Astrocyte (in vitro differentiated cells and primary cell): ENCODE measurements around the gene TENM3. TPM values are rescaled to one million over a fixed set of nuclear protein-coding genes. Genes with fewer than 3 reads are reported as not detected.

ENCODE experiments used
- DNase-seq: peaks from one replicate; pipeline ENCODE4 v3.0.0-alpha.2; 2010; ENCODE audit warnings: low read depth
- FAIRE-seq: peaks from 2 replicates; lab custom pipeline; 2011; peaks lifted over from hg19 to GRCh38; lab: Jason Lieb, UNC
- H2AFZ ChIP-seq: 2 replicates; pipeline ENCODE4 v1.6.0; 2012; ENCODE audit warnings: low read depth, low read length, inconsistent platforms
- H3K27ac ChIP-seq: 2 replicates; pipeline ENCODE4 v1.5.1; 2011; ENCODE audit warnings: low read depth, low read length, inconsistent platforms
- H3K27me3 ChIP-seq: 2 replicates; pipeline ENCODE4 v1.6.0; 2011; ENCODE audit warnings: low read length, inconsistent platforms; ENCODE audit not compliant: insufficient read depth
- H3K36me3 ChIP-seq: 2 replicates; pipeline ENCODE4 v1.5.1; 2011; ENCODE audit warnings: low read length, inconsistent platforms; ENCODE audit not compliant: insufficient read depth
- H3K4me1 ChIP-seq: 2 replicates; pipeline ENCODE4 v1.5.1; 2011; ENCODE audit warnings: low read length, inconsistent platforms; ENCODE audit not compliant: insufficient read depth
- H3K4me2 ChIP-seq: 2 replicates; pipeline ENCODE4 v1.6.0; 2012; ENCODE audit warnings: low read length, inconsistent platforms
- H3K4me3 ChIP-seq: 2 replicates; pipeline ENCODE4 v1.5.1; 2011; ENCODE audit warnings: low read depth, mild to moderate bottlenecking, low read length, inconsistent platforms; ENCODE audit not compliant: insufficient read depth
- H3K79me2 ChIP-seq: 2 replicates; pipeline ENCODE4 v1.6.0; 2012; ENCODE audit warnings: mild to moderate bottlenecking, low read length, inconsistent platforms; ENCODE audit not compliant: insufficient read depth
- H3K9ac ChIP-seq: 2 replicates; pipeline ENCODE4 v1.6.0; 2012; ENCODE audit warnings: mild to moderate bottlenecking, low read length, inconsistent platforms
- H3K9me3 ChIP-seq: 2 replicates; pipeline ENCODE4 v1.5.1; 2012; ENCODE audit warnings: low read depth, mild to moderate bottlenecking, low read length, inconsistent platforms; ENCODE audit not compliant: insufficient read depth
- H4K20me1 ChIP-seq: 2 replicates; pipeline ENCODE4 v1.6.0; 2012; ENCODE audit warnings: low read length, inconsistent platforms; ENCODE audit not compliant: insufficient read depth
- H3K27ac Mint-ChIP-seq: one replicate; pipeline ENCODE4 v1.8.0; 2021; ENCODE audit warnings: mild to moderate bottlenecking, mixed read lengths; ENCODE audit not compliant: unreplicated experiment
- H3K27me3 Mint-ChIP-seq: one replicate; pipeline ENCODE4 v1.8.0; 2021; ENCODE audit warnings: low read depth, mixed read lengths; ENCODE audit not compliant: unreplicated experiment
- H3K36me3 Mint-ChIP-seq: one replicate; pipeline ENCODE4 v1.8.0; 2021; ENCODE audit warnings: low read depth, mixed read lengths; ENCODE audit not compliant: unreplicated experiment
- H3K4me1 Mint-ChIP-seq: one replicate; pipeline ENCODE4 v1.8.0; 2021; ENCODE audit warnings: low read depth, mixed read lengths; ENCODE audit not compliant: unreplicated experiment
- H3K4me3 Mint-ChIP-seq: one replicate; pipeline ENCODE4 v1.8.0; 2021; ENCODE audit warnings: mild to moderate bottlenecking, moderate library complexity, mixed read lengths; ENCODE audit not compliant: unreplicated experiment
- H3K9me3 Mint-ChIP-seq: one replicate; pipeline ENCODE4 v1.8.0; 2021; ENCODE audit warnings: mild to moderate bottlenecking, mixed read lengths; ENCODE audit not compliant: unreplicated experiment
- CTCF ChIP-seq: IDR thresholded peaks from 2 replicates; pipeline ENCODE4 v1.5.1; 2011; ENCODE audit warnings: low read depth, mild to moderate bottlenecking, inconsistent platforms, low read length, moderate library complexity; ENCODE audit not compliant: insufficient read depth
- EZH2 ChIP-seq: IDR thresholded peaks from 2 replicates; pipeline ENCODE4 v1.6.1; 2012; ENCODE audit warnings: mild to moderate bottlenecking, low read length, inconsistent platforms; ENCODE audit not compliant: insufficient read depth
- total RNA-seq: library from RNA; stranded (reverse); gene quantifications from 2 replicates; pipeline ENCODE4 v1.2.1, GENCODE V29; 2021

The TENM3 gene
- total RNA-seq, 1 donor from 2014 or later = 127 TPM

- H3K36me3 Mint-ChIP-seq = peaks cover 8% of the 10 kb centered on the region
- no peak for DNase-seq
Observed at GRCh38 chr4:182678590-182678989, 435.4 kb downstream of the TENM3 start.

GRCh38 chr4:182679533-182679932, 436.3 kb downstream of the TENM3 start:
- Histone ChIP-seq H3K4me3 (no peak overlapping the region), H3K27ac (no peak overlapping the region), H3K36me3 (peaks cover 5% of the 10 kb centered on the region), H2AFZ (no peak overlapping the region), H3K9ac (no peak overlapping the region), H3K79me2 (no peaks in the 10 kb centered on the region), H3K9me3 (no peaks in the 10 kb centered on the region), H4K20me1 (no peaks in the 10 kb centered on the region), H3K27me3 (no peaks in the 10 kb centered on the region), H3K4me1 (peaks cover 8% of the 10 kb centered on the region), H3K4me2 (no peak overlapping the region)
- Mint-ChIP-seq H3K9me3 (no peaks in the 10 kb centered on the region), H3K4me3 (no peak overlapping the region), H3K4me1 (no peaks in the 10 kb centered on the region), H3K27me3 (no peaks in the 10 kb centered on the region), H3K27ac (no peak overlapping the region), H3K36me3 (peaks cover 6% of the 10 kb centered on the region)
- TF ChIP-seq CTCF = no peak
- TF ChIP-seq EZH2 = no peak
- DNase-seq = no peak
- no peak for FAIRE-seq

More at GRCh38 chr4:182678590-182678989, 435.4 kb downstream of the TENM3 start:
- H3K36me3 ChIP-seq = peaks cover 5% of the 10 kb centered on the region
- no peak overlapping the region for H3K4me3 ChIP-seq
- H4K20me1 ChIP-seq = no peaks in the 10 kb centered on the region
- H3K4me3 Mint-ChIP-seq = no peak overlapping the region
- no peak overlapping the region for H2AFZ ChIP-seq
- H3K27me3 ChIP-seq = no peaks in the 10 kb centered on the region
- no peak overlapping the region for H3K9ac ChIP-seq
- no peak for TF ChIP-seq CTCF
- no peak for TF ChIP-seq EZH2
- no peak overlapping the region for H3K27ac Mint-ChIP-seq
- H3K27ac ChIP-seq = no peak overlapping the region
- no peaks in the 10 kb centered on the region for H3K79me2 ChIP-seq
- no peaks in the 10 kb centered on the region for H3K27me3 Mint-ChIP-seq
- no peaks in the 10 kb centered on the region for H3K4me1 Mint-ChIP-seq
- no peak for FAIRE-seq
- no peaks in the 10 kb centered on the region for H3K9me3 Mint-ChIP-seq
- H3K4me2 ChIP-seq = no peak overlapping the region
- H3K9me3 ChIP-seq = no peaks in the 10 kb centered on the region
- H3K4me1 ChIP-seq = peaks cover 8% of the 10 kb centered on the region

GRCh38 chr4:182680234-182680653, 437.0 kb downstream of the TENM3 start:
- DNase-seq (peak; percentile 22), FAIRE-seq (no peak)
- no peaks in the 10 kb centered on the region for H3K9me3 Mint-ChIP-seq
- Histone ChIP-seq H3K9ac (peak overlapping the region; percentile 38), H3K27me3 (no peaks in the 10 kb centered on the region), H3K4me3 (no peak overlapping the region), H2AFZ (peak overlapping the region; percentile 40), H3K27ac (no peak overlapping the region), H4K20me1 (no peaks in the 10 kb centered on the region), H3K79me2 (no peaks in the 10 kb centered on the region), H3K36me3 (peaks cover 5% of the 10 kb centered on the region), H3K9me3 (no peaks in the 10 kb centered on the region), H3K4me2 (peak overlapping the region; percentile 72), H3K4me1 (peaks cover 8% of the 10 kb centered on the region)
- no peak overlapping the region for H3K4me3 Mint-ChIP-seq
- no peak overlapping the region for H3K27ac Mint-ChIP-seq
- TF ChIP-seq CTCF (no peak), EZH2 (no peak)
- H3K4me1 Mint-ChIP-seq = peaks cover 4% of the 10 kb centered on the region
- H3K27me3 Mint-ChIP-seq = no peaks in the 10 kb centered on the region
- peaks cover 6% of the 10 kb centered on the region for H3K36me3 Mint-ChIP-seq
